HT-29 (cell line): ENCODE measurements around the gene GSDME. TPM values are rescaled to one million over a fixed set of nuclear protein-coding genes. Genes with fewer than 3 reads are reported as not detected.
A peak's percentile ranks its signal among the peaks of the same experiment; 100 is the strongest.

Experiments
- DNase-seq: peaks from one replicate; pipeline ENCODE4 v3.0.0-alpha.2; 2015; ENCODE audit warnings: low spot score
- total RNA-seq: library from RNA; depleted of rRNA; stranded (reverse); fragments of >200 nt; shearing (Covaris generic); gene quantifications from 2 replicates; pipeline ENCODE4 v1.2.3, GENCODE V29; 2014

The GSDME gene
- total RNA-seq, 1 experiment from 2014 or later, result not detected

DNA sequence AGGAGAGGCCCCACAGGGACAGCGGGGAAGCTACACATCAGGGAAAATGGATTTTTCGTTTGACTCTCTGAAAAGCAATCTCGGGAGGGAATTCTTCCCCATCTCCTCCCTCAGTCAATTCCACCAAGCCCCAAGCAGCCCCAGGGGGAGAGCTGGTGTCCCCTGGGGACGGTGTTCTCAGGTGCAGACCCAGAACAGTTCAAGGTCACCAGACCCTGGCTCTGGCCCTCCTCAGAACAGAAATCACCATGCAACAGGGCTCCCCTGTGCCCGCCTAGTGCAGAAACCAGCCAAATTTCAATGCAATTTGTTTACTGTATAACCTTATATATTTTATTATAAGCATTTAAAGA is 34.1 kb downstream of the GSDME start:
- DNase-seq, result no peak

DNA sequence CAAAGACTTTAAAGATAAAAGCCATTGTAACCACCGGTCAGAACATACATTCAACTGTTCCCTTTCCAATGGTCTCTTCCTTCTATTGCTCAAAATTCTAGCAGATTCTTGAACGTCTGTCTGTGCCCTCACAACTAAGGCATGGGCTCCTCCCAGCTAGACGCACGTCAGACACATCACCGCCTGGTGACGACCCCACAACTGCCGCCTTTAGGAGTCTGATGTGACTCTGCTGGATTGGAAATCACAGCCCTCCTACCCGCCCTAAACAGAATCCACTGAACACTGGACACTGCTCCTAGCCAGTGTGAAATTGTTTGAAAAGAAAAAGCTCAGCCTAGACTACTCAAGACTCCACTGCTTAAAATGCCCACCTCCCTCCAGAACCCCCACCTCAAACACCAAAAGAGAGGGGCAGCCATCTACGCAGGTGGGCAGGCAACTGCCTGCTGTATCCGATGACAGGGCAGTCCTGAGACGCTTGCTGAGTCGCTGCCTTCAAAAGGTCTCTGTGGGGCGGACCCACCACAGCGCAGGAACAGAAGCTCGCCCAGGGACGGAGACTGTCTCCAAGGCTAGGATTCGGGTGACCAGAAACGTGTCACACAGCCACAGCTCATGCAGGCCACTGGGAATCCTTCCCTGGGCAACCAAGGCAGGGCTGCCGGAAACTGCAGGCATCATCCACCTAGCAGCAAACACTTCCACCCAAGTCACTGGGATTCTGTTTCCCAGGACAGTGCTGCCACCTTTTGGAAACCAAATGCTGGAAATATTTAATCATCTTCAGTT is 34.7 kb downstream of the GSDME start:
- peak; percentile 46 for DNase-seq

GRCh38 chr7:24721481-24722001 is 35.7 kb downstream of the GSDME start:
- no peak for DNase-seq

DNA sequence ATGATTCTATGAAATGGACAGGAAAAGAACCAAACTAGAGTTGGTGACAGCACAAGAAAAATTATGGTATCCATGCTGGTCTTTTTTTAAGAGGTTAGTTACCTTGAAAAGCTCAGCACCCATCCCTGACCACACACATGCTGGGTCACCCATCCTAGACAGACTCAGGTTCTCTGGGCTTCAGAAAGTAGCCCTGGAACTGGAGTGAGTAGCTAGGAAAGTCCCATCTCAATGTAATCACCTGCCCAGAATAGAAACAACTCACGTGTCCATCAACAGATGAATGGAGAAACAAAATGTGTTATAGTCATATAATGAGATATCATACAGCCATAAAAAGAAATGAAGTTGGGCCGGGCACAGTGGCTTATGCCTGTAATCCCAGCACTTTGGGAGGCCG is 37.0 kb downstream of the GSDME start:
- DNase-seq, result no peak

- DNase-seq, result no peak
Measured at GRCh38 chr7:24718977-24719491, 38.2 kb downstream of the GSDME start.

GRCh38 chr7:24718431-24718831 is 38.8 kb downstream of the GSDME start:
- no peak for DNase-seq

DNA sequence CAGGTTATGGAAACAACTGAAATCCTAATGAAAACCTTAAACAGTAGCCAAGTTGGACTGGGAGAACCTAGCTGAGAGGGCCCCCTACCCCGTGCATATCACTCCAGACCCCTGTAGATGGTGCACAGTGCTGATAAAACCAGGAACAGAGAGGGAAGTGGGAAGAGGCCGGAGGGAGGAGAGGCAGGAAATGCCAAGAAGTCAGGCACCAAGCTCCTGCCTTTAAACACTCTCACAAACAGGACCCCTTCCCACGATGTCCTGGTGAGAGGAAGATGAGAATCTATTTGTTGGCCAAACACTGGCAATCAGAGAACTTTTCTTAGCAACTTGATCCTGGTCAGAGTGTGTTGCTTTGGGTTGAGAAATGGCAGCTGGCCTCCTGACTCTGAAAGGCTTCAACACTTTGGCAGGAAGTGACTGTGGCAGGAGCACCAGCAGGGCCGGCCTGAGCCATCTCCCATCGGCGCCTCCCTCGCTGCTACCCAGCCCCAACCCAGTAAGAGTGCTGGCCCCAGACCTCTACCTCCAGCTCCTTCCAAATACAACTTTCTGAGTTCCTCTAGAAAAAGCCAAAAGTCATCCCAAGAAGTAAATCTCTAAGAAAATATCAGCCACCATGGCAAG is 39.5 kb downstream of the GSDME start:
- DNase-seq, result no peak

- DNase-seq, result no peak
Measured at GRCh38 chr7:24717247-24717622, 40.0 kb downstream of the GSDME start.

DNA sequence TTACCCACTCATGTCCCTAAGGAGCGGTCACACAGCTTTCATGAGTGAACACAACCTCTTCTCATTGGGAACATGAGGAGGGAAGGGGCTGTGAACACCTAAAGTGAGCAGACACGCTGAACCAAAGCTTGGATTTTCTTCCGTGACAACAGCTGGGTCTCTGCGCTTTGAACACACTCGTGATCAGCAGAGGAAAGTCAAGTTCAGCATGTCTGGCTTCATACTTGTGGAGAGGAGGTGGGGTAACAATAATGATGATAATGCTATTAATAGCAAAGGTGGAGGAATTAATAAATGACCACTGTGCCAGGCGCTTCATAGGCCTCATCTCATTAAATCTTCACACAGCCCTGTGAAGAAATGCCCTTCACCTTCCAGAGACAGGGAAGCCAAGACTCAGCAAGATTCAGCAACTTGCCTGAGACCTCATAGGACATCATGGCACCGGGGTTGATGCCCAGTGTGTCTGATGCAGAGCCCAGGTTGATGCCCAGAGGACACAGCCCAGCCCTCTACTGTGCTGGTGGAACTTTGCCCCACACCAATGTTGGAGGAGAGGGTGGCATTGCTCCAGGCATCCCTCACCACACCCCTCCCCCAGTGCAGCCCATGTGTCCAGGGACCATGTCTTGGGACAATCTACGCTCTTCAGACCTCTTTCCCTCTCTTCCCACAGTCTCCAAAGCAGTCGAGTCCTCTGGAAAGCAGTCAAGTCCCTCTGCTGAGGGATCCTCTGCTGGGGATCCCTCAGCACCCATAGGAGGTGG is 40.6 kb downstream of the GSDME start:
- no peak for DNase-seq

DNA sequence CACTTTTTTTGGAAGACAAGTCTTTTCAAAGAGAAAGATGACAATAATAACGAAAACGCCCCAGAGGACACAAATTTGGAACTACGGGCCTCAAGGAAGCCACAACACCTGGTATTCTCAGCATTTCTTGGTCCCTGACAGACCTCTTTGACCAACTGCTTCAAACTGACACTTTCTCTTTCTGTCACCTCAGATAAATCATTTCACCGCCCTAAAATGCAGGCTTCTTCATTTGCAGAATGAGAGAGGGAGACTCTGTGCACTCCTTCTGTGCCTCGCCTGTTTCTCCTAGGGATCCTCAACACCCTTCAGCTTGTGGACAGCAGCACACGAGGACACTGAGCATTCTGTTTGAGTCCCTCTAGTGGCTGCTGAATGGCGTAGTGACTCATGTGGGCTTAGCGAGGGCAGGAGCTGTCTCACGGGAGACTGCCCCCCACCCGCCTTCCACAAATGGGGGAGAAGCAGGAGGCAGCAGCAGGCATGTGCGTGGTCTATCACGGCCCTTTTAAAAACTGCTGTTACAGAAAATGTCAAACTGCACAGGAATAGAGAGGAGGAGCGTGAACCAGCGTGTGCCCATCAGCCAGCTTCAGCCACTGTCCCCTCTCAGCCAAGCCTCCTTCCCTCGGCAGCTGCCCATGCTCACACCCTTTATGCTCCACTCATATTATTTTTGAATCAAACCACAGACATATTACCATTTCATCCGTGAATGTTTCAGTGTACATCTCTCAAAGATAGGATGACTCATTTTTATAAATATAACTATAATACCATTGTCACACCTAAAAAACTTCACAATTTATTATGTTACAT is 41.4 kb downstream of the GSDME start:
- DNase-seq, result peak; percentile 64

- DNase-seq, result no peak
Measured at GRCh38 chr7:24715171-24715570, 42.1 kb downstream of the GSDME start.

DNA sequence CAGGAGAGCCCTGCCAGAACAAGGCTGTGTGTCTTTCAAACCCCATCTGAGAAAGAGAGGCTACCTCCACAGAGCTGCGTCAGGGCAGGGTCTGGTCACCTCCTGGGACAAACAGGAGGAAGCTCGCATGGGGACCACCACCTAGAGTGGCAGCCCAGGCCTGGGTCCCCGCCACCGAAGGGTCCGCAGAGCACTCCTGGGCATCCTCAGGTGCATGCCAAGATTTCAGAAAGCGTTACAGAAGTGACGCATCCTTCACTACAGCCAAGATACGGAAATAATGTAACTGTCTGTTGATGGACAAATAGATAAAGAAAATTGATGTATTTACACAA is 42.6 kb downstream of the GSDME start:
- no peak for DNase-seq

DNA sequence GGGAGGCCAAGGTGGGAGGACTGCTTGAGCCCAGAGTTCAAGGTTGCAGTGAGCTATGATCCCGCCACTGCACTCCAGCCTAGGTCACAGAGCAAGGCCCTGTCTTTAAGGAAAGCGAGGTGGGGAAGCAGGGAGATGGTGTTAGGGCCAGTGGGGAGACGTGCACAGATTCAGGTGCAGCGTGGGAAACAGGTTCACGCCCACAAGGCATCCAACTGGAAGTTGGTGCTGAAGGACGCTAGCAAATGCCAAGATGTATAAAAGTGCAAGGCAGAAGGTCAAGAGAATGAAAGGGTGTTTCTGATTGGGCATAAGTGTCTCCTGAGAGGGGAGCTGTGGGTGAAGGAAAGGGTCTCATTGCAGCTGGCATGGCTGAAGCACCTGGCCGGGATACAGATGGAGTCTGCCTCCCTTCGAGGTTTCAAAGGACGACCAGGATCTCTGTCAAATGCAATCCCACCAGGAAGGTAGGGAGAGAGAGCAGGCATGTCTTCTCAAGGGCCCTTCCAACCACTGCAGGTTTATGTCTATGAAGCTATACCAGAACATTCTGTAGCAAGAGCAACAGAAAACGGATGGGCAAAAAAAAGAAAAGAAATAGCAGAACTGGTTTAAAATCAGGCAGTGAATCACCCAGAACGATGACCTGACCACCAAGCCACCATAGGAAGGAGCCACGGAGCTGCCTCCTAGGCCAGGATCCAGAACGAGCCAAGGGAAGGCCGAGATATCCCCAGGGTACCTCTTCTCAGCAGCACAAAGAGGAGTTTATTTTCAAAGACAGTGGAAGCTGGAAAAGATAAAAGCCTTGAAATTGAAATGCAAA is 43.2 kb downstream of the GSDME start:
- no peak for DNase-seq

GRCh38 chr7:24713039-24713793 is 44.0 kb downstream of the GSDME start:
- DNase-seq, result no peak

DNA sequence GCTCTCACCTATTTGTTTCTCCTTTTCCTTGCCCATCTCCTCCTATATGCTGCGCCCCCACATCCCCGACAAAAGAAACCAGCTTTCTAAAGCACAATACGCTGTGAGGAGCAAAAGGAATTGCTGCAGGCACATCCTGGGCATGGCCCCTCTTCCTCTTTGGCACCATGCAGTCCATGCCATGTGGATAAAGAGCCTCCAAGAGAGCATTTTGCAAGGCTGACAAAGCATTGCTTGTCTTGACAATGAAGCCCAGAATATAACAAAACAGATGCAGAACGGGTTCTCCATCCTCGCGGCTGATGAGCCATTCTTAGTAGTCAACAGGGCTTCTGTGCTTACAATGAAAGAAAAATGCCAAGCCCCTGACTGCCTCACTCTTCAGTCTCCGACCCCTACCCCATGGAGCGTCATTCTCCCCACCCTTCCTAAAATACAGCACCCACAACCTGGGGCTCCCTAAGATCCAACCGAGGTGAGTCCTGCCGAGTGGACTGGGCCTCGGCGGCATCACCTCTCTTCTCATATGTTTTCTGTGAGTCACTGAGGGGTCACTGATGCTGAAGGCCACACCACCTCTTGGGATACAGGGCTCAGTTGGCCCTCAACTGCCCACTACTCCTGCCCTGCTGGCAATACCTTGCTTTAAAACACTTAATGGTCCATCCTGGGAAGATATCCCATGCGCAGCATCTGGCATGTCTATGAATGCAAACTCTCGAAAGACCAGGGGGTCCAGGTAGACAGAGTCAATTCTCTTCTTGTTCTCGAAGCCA is 47.5 kb downstream of the GSDME start:
- DNase-seq, result no peak

DNA sequence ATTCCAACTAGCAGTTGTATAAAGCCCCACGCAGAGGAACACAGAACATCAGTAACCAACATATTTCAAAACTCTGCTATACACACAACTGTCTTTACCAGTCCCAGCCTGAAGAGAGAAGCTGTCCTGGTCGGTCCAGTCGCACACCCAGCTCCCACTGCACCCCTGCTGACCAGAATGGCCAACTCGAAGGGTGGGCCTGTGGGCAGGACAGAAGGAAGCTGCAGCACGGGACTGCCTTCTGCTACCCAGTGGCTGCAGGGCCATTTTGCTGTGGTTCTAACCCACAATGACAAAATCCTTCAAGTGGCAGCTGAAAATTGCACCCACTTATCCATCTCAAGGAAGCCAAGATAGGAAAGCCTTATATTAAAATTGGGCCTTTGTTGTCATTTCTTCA is 48.2 kb downstream of the GSDME start:
- no peak for DNase-seq

- no peak for DNase-seq
Measured at GRCh38 chr7:24707988-24708615, 49.2 kb downstream of the GSDME start.
